ENCODE results near the gene UGT1A5. TPM values are rescaled to one million over a fixed set of nuclear protein-coding genes. Genes with fewer than 3 reads are reported as not detected.

UGT1A5 gene
- total and polyA plus RNA-seq, 2 of the 4 experiments (the other 2 are of a cell fraction), result not detected

DNA sequence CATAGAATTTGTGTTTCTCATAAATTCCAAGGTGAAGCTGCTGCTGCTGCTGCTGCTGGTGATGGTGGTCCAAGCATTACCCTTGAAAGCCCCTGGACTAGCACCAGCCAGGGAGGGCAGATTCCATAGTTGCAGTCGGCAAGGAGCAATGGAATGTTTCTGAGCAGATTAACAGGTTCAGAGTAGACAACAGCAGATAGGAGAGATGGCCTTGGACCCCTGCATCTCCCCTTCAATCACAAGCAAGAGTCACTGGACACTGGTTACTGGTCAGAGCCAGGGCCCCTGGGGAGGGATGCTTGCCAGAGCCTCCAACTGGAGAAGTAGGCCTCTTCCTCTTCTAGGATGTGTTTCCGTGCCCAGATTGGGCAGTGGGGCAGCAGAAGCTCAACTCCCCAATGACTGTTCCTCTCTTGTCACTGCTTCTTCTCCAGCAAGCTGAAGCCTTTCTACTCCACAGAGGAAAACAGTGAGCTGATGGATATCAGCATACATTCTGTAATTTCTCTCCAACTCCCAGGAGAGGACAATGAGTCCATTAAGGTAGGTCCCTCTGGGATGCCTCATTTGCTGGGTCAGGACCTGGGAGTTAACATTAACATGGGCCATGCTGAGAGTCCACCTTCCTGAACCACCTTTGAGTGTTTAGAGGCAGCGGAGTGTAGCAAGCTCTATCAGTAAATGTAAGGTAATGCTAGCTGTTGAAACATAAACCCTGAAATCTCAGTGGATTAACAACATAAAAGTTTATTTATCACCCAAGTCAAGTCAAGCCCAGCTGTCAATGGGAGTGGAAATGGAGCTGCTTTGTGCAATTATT lies 100.7 kb downstream of the UGT1A5 start:
- no peak overlapping the region for H3K27ac ChIP-seq (ENCODE audit: insufficient read depth, low read length)
- H4K20me1 ChIP-seq (ENCODE audit: insufficient read depth, low read length), result no peaks in the 10 kb centered on the region
- DNase-seq, result no peak
- dilution Hi-C loops (cut with HindIII; ENCODE audit: low sequenced_read_pairs, unreplicated experiment), result no loop called here
- H3K4ac ChIP-seq (ENCODE audit: low read depth, low read length), result no peak overlapping the region
- no peak overlapping the region for H3K56ac ChIP-seq (ENCODE audit: extremely low read depth, insufficient read depth, low read length)
- no peaks in the 10 kb centered on the region for H3K4me1 ChIP-seq (ENCODE audit: control insufficient read depth, insufficient read depth, low read length)
- intact Hi-C loops (cut with micrococcal nuclease), result no loop called here
- no peak overlapping the region for H3K9ac ChIP-seq (ENCODE audit: low read depth, low read length)
- H3K4me3 ChIP-seq (ENCODE audit: insufficient read depth, low read depth, low read length), result no peak overlapping the region
- ATAC-seq (ENCODE audit: low read depth), result no peak
- H2BK120ac ChIP-seq (ENCODE audit: low read depth, low read length), result no peak overlapping the region
- H4K8ac ChIP-seq (ENCODE audit: low read depth in 2 of 2, low read length in 2 of 2), result no peak overlapping the region
- H2BK15ac ChIP-seq (ENCODE audit: low read depth, low read length), result no peak overlapping the region
- no peaks in the 10 kb centered on the region for H3K9me3 ChIP-seq (ENCODE audit: control insufficient read depth, insufficient read depth, low read length)
- H2BK5ac ChIP-seq (ENCODE audit: low read depth, low read length, poor library complexity, severe bottlenecking), result no peak overlapping the region
- peak overlapping the region; percentile 49 for H2AK9ac ChIP-seq (replicated peaks; ENCODE audit: low read depth, low read length, poor library complexity)
- H2BK20ac ChIP-seq (ENCODE audit: low read depth, low read length), result no peak overlapping the region
- no CpG with 5 or more reads among the region's 3 CpGs for WGBS, 2 experiments (ENCODE audit: extremely low coverage in 2 of 2, insufficient read length in 1 of 2)
- H4K5ac ChIP-seq (ENCODE audit: low read depth, low read length), result no peak overlapping the region
- no peaks in the 10 kb centered on the region for H3K79me1 ChIP-seq (ENCODE audit: low read depth in 1 of 2, low read length in 2 of 2)
- H4K91ac ChIP-seq (ENCODE audit: insufficient read depth, low read depth, low read length), result no peak overlapping the region
- no peak for TF ChIP-seq CEBPB (IDR thresholded peaks at IDR 0.05; ENCODE audit: low read depth, low read length)
- TF ChIP-seq MAFK (IDR thresholded peaks at IDR 0.05; ENCODE audit: low read depth, low read length), result no peak
- TF ChIP-seq, protein P1, sequence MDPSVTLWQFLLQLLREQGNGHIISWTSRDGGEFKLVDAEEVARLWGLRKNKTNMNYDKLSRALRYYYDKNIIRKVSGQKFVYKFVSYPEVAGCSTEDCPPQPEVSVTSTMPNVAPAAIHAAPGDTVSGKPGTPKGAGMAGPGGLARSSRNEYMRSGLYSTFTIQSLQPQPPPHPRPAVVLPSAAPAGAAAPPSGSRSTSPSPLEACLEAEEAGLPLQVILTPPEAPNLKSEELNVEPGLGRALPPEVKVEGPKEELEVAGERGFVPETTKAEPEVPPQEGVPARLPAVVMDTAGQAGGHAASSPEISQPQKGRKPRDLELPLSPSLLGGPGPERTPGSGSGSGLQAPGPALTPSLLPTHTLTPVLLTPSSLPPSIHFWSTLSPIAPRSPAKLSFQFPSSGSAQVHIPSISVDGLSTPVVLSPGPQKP (IDR thresholded peaks at IDR 0.05; ENCODE audit: borderline replicate concordance, low read depth, low read length), result no peak
- TF ChIP-seq NFE2L2 (IDR thresholded peaks at IDR 0.05; ENCODE audit: low read depth, low read length), result no peak
- TF ChIP-seq BHLHE40 (IDR thresholded peaks at IDR 0.05; ENCODE audit: low read depth, low read length), result no peak
- TF ChIP-seq SMC3 (IDR thresholded peaks at IDR 0.05; ENCODE audit: low read depth, low read length), result no peak
- TF ChIP-seq RAD21 (IDR thresholded peaks at IDR 0.05; ENCODE audit: low read length), result no peak
- TF ChIP-seq RFX5 (IDR thresholded peaks at IDR 0.05; ENCODE audit: low read depth, low read length), result no peak
- no peak for TF ChIP-seq FOS (IDR thresholded peaks at IDR 0.05; ENCODE audit: low read depth, low read length)
- TF ChIP-seq, protein P2, sequence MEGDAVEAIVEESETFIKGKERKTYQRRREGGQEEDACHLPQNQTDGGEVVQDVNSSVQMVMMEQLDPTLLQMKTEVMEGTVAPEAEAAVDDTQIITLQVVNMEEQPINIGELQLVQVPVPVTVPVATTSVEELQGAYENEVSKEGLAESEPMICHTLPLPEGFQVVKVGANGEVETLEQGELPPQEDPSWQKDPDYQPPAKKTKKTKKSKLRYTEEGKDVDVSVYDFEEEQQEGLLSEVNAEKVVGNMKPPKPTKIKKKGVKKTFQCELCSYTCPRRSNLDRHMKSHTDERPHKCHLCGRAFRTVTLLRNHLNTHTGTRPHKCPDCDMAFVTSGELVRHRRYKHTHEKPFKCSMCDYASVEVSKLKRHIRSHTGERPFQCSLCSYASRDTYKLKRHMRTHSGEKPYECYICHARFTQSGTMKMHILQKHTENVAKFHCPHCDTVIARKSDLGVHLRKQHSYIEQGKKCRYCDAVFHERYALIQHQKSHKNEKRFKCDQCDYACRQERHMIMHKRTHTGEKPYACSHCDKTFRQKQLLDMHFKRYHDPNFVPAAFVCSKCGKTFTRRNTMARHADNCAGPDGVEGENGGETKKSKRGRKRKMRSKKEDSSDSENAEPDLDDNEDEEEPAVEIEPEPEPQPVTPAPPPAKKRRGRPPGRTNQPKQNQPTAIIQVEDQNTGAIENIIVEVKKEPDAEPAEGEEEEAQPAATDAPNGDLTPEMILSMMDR (conservative IDR thresholded peaks at IDR 0.05; ENCODE audit: low read depth, low read length), result no peak
- no peak for TF ChIP-seq POLR2A (IDR thresholded peaks at IDR 0.05; ENCODE audit: low read depth, low read length)
- TF ChIP-seq, protein P3, sequence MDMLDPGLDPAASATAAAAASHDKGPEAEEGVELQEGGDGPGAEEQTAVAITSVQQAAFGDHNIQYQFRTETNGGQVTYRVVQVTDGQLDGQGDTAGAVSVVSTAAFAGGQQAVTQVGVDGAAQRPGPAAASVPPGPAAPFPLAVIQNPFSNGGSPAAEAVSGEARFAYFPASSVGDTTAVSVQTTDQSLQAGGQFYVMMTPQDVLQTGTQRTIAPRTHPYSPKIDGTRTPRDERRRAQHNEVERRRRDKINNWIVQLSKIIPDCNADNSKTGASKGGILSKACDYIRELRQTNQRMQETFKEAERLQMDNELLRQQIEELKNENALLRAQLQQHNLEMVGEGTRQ (IDR thresholded peaks at IDR 0.05; ENCODE audit: low read depth, low read length), result no peak
- peaks cover 15% of the 10 kb centered on the region for H3K27me3 ChIP-seq (ENCODE audit: control insufficient read depth, insufficient read depth, low read length)
- ChIA-PET CTCF (no interaction called here), POLR2A (ENCODE audit: unreplicated experiment) (no interaction called here)
- no TSS peak for BruUV-seq (replicated peaks)
- no peak overlapping the region for H3K23ac ChIP-seq (ENCODE audit: low read depth, low read length)
- H2AK5ac ChIP-seq (ENCODE audit: low read depth, low read length), result no peak overlapping the region
- H3K4me2 ChIP-seq (ENCODE audit: low read depth, low read length), result no peak overlapping the region
- no peak overlapping the region for H2AFZ ChIP-seq (replicated peaks; ENCODE audit: low read length, poor library complexity)
- H3K14ac ChIP-seq (replicated peaks; ENCODE audit: low read depth, low read length), result no peak overlapping the region
- in situ Hi-C loops (cut with MboI; ENCODE audit: low sequenced_read_pairs), result no loop called here
- no peak overlapping the region for H3K18ac ChIP-seq (ENCODE audit: low read depth, low read length)
- no peaks in the 10 kb centered on the region for H3K9me1 ChIP-seq (ENCODE audit: insufficient read depth, low read length)
- H3K36me3 ChIP-seq (ENCODE audit: control insufficient read depth, insufficient read depth, low read length), result no peaks in the 10 kb centered on the region
